Liver (tissue), 9 donors: ENCODE data around the gene KRTDAP. TPM values are rescaled to one million over a fixed set of nuclear protein-coding genes. Genes with fewer than 3 reads are reported as not detected.

Experiments
- DNase-seq: peaks from one replicate; pipeline ENCODE4 v3.0.0-alpha.2; 2017; ENCODE audit warnings: low spot score
- H3K27ac ChIP-seq, 2 donors: one replicate each; pipeline ENCODE4 v1.7.0; 2013; ENCODE audit warnings: inconsistent platforms in 2 of 2, low read length in 2 of 2, control low read depth in 1 of 2, low read depth in 1 of 2, mild to moderate bottlenecking in 1 of 2
- H3K27me3 ChIP-seq, 4 donors: one replicate each; pipeline versions ENCODE4 v1.6.1 to v1.7.0; 2013; ENCODE audit warnings: low read length in 3 of 4, inconsistent platforms in 1 of 4, mild to moderate bottlenecking in 1 of 4, moderate library complexity in 1 of 4; ENCODE audit not compliant: control insufficient read depth in 4 of 4, insufficient read depth in 4 of 4
- H3K36me3 ChIP-seq, 4 donors: one replicate each; pipeline versions ENCODE4 v1.6.1 to v1.7.0; 2013; ENCODE audit warnings: low read length in 3 of 4, mild to moderate bottlenecking in 3 of 4, low read depth in 1 of 4, moderate library complexity in 1 of 4; ENCODE audit not compliant: control insufficient read depth in 4 of 4, insufficient read depth in 3 of 4
- H3K4me1 ChIP-seq, 4 donors: one replicate each; pipeline versions ENCODE4 v1.6.1 to v1.7.0; 2013; ENCODE audit warnings: low read length in 3 of 4, mild to moderate bottlenecking in 3 of 4, moderate library complexity in 1 of 4; ENCODE audit not compliant: control insufficient read depth in 4 of 4, insufficient read depth in 4 of 4
- H3K4me3 ChIP-seq, 3 donors: one replicate each; pipeline versions ENCODE4 v1.6.1 to v1.7.0; 2013; ENCODE audit warnings: low read length in 3 of 3, control low read depth in 1 of 3, low read depth in 1 of 3, mild to moderate bottlenecking in 1 of 3
- H3K9ac ChIP-seq, 2 donors: one replicate each; pipeline ENCODE4 v1.7.0; 2013; ENCODE audit warnings: low read length in 2 of 2, mild to moderate bottlenecking in 2 of 2, moderate library complexity in 2 of 2, control low read depth in 1 of 2, low read depth in 1 of 2
- H3K9me3 ChIP-seq, 4 donors: one replicate each; pipeline versions ENCODE4 v1.6.1 to v1.7.0; 2013; ENCODE audit warnings: low read length in 3 of 4; ENCODE audit not compliant: control insufficient read depth in 4 of 4
- ATF3 ChIP-seq: IDR thresholded peaks from 2 replicates; pipeline ENCODE4 v1.6.1; 2016; ENCODE audit warnings: antibody characterized with exemption
- EGR1 ChIP-seq, 2 donors: IDR thresholded peaks; 2 replicates each; pipeline ENCODE4 v1.6.1; 2016 to 2018; ENCODE audit warnings: antibody characterized with exemption in 2 of 2, low read depth in 2 of 2
- FOXA1 ChIP-seq: IDR thresholded peaks from 2 replicates; pipeline ENCODE4 v1.6.1; 2016; ENCODE audit warnings: antibody characterized with exemption
- FOXA2 ChIP-seq: IDR thresholded peaks from 2 replicates; pipeline ENCODE4 v1.6.1; 2016; ENCODE audit warnings: antibody characterized with exemption
- GABPA ChIP-seq, 2 donors: IDR thresholded peaks in 1 of 2; conservative IDR thresholded peaks in 1 of 2; 2 replicates each; pipeline ENCODE4 v1.6.1; 2016; ENCODE audit warnings: antibody characterized with exemption in 2 of 2, mild to moderate bottlenecking in 1 of 2, moderate library complexity in 1 of 2
- HNF4A ChIP-seq, 2 donors: conservative IDR thresholded peaks; 2 replicates each; pipeline ENCODE4 v1.6.1; 2016; ENCODE audit warnings: antibody characterized with exemption in 2 of 2, mild to moderate bottlenecking in 2 of 2
- HNF4G ChIP-seq: IDR thresholded peaks from 2 replicates; pipeline ENCODE4 v1.6.1; 2016; ENCODE audit warnings: antibody characterized with exemption
- MAX ChIP-seq: IDR thresholded peaks from 2 replicates; pipeline ENCODE4 v1.6.1; 2016; ENCODE audit warnings: antibody characterized with exemption
- NR2F2 ChIP-seq: IDR thresholded peaks from 2 replicates; pipeline ENCODE4 v1.6.1; 2016; ENCODE audit warnings: antibody characterized with exemption
- RAD21 ChIP-seq, 2 donors: IDR thresholded peaks; 2 replicates each; pipeline ENCODE4 v1.6.1; 2016; ENCODE audit warnings: antibody characterized with exemption in 2 of 2, mild to moderate bottlenecking in 2 of 2
- REST ChIP-seq: IDR thresholded peaks from 2 replicates; pipeline ENCODE4 v1.6.1; 2016; ENCODE audit warnings: antibody characterized with exemption, mild to moderate bottlenecking
- RXRA ChIP-seq, 2 donors: IDR thresholded peaks; 2 replicates each; pipeline ENCODE4 v1.6.1; 2017 to 2018; ENCODE audit warnings: antibody characterized with exemption in 2 of 2, mild to moderate bottlenecking in 1 of 2
- SP1 ChIP-seq: IDR thresholded peaks from 2 replicates; pipeline ENCODE4 v1.6.1; 2018; ENCODE audit warnings: antibody characterized with exemption, mild to moderate bottlenecking
- TAF1 ChIP-seq: conservative IDR thresholded peaks from 2 replicates; pipeline ENCODE4 v1.6.1; 2016; ENCODE audit warnings: antibody characterized with exemption, mild to moderate bottlenecking
- YY1 ChIP-seq: IDR thresholded peaks from 2 replicates; pipeline ENCODE4 v1.6.1; 2016; ENCODE audit warnings: antibody characterized with exemption, mild to moderate bottlenecking
- ZBTB33 ChIP-seq: IDR thresholded peaks from 2 replicates; pipeline ENCODE4 v1.6.1; 2016; ENCODE audit warnings: antibody characterized with exemption
- WGBS: extraction: QIAGEN DNeasy Blood & Tissue Kit; methylation state at CpG from one replicate; pipeline ENCODE4 v1.1.7; 2013; 5-methylcytosine and 5-hydroxymethylcytosine counted together
- polyA plus RNA-seq, 2 donors: library from polyadenylated mRNA; stranded (reverse) in 1 of 2; unstranded in 1 of 2; fragments of 200-250 nt in 1 of 2; fragments of >200 nt in 1 of 2; fragmentation: Nextera tagmentation in 1 of 2; extraction: Ambion mirVana in 1 of 2; gene quantifications; one replicate each; pipeline versions ENCODE4 v1.2.1 to v1.2.3, GENCODE V29; 2013 to 2015
- total RNA-seq, 2 donors: library from RNA; depleted of rRNA; stranded (reverse); fragments of >200 nt; gene quantifications; one replicate each; pipeline ENCODE4 v1.2.3, GENCODE V29; 2014
- donor health status: healthy.
- donor health status: healthy.
- donor health status: healthy.
- donor health status: healthy.
- donor health status: healthy.

The KRTDAP gene
- total and polyA plus RNA-seq, 4 donors, result not detected

GRCh38 chr19:35451338-35452096, 38.7 kb downstream of the KRTDAP start:
- no peaks in the 10 kb centered on the region for H3K27me3 ChIP-seq
- H3K36me3 ChIP-seq, result no peaks in the 10 kb centered on the region
- H3K4me1 ChIP-seq, result peaks cover 0 to 14% (median 6%) of the 10 kb centered on the region in 4 donors
- 88% methylated on average over 7 of the region's 7 CpGs for WGBS
- H3K9me3 ChIP-seq, result no peaks in the 10 kb centered on the region
- no peak overlapping the region for H3K27ac ChIP-seq
- DNase-seq, result no peak
- TF ChIP-seq HNF4G (no peak), GABPA (IDR thresholded peaks at IDR 0.05 in 1 of 2, conservative IDR thresholded peaks at IDR 0.05 in 1 of 2) (no peak), TAF1 (no peak), REST (no peak), ATF3 (no peak)
- H3K9ac ChIP-seq, result no peak overlapping the region
- no peak overlapping the region for H3K4me3 ChIP-seq

- WGBS, result 75% methylated on average over 27 of the region's 27 CpGs
- TF ChIP-seq EGR1 (IDR thresholded peaks at IDR 0.05; ENCODE audit: low read depth in 2 of 2), result no peak
- TF ChIP-seq ZBTB33, result no peak
- no peak for TF ChIP-seq FOXA2
- no peak for TF ChIP-seq RXRA (IDR thresholded peaks at IDR 0.05)
- TF ChIP-seq SP1, result no peak
- no peak for TF ChIP-seq ATF3
- TF ChIP-seq GABPA (IDR thresholded peaks at IDR 0.05 in 1 of 2, conservative IDR thresholded peaks at IDR 0.05 in 1 of 2), result no peak
- TF ChIP-seq MAX, result no peak
- no peak for TF ChIP-seq REST
- TF ChIP-seq NR2F2, result no peak
- TF ChIP-seq HNF4A (conservative IDR thresholded peaks at IDR 0.05), result no peak
- no peak for TF ChIP-seq HNF4G
- TF ChIP-seq TAF1, result no peak
- no peak for TF ChIP-seq YY1
- TF ChIP-seq FOXA1, result no peak
- no peak for TF ChIP-seq RAD21 (IDR thresholded peaks at IDR 0.05)
- Histone ChIP-seq H3K27ac (peak overlapping the region in 1 of 2 donors; percentile 37), H3K36me3 (no peaks in the 10 kb centered on the region), H3K9ac (no peak overlapping the region), H3K27me3 (no peaks in the 10 kb centered on the region), H3K4me3 (peak overlapping the region in 1 of 3 donors; percentile 3), H3K4me1 (peaks cover 0 to 11% (median 3%) of the 10 kb centered on the region in 4 donors), H3K9me3 (no peaks in the 10 kb centered on the region)
- DNase-seq, result no peak
These were observed 40.8 kb downstream of the KRTDAP start for GRCh38 chr19:35449359-35450043.
